GM18867 (cell line): ENCODE data around the gene MITF.

Experiments
- ATAC-seq: cut with Tn5 transposase; IDR thresholded peaks from one replicate; pipeline ENCODE4 v1.9.1; 2021; ENCODE audit warnings: mild to moderate bottlenecking, moderate library complexity; ENCODE audit not compliant: unreplicated experiment

The MITF gene

DNA sequence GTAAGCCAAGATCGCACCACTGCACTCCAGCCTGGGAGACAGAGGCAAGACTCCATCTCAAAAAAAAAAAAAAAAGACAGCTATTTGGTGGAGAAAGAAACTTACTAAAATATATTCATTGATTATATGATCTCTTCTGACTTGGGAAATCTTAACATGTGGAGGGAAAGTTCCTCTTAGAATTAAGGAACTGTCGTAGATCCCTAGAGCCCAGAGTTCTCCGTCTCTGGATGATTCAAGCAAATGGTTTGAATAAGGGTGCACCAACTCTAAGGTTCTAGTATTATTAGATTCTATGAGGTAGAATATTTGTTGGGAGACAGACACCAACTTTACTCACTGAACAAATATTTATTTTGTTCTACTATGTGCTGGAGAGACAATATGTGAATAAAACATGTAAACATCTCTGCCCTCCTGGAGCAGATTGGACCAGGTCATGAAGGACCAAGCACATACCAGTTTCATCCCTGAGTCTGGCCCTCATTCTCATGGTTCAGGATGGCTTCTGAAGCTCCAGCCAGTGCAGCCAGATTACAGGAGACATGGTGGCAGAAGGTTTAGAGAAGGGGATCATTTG lies 129.7 kb downstream of the MITF start:
- no peak for ATAC-seq

DNA sequence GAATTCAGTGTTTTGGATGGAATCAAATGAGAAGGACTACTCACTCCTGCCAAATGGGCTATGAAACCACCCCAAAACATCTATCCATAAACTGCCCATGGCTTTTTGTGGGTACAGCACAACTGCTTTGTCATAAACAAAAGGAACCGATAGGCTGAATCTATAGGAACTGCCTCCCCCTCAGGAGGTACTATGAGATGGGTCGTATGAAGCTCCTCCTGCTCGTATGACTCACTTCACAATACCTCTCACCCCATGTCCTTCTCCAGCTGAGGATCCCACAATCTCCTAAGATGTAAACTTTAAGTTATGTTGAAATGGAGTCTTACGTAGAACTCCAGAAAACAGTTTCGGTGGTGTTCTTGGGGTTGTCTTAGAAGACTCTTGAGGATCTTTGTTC lies 130.4 kb downstream of the MITF start:
- ATAC-seq: no peak

DNA sequence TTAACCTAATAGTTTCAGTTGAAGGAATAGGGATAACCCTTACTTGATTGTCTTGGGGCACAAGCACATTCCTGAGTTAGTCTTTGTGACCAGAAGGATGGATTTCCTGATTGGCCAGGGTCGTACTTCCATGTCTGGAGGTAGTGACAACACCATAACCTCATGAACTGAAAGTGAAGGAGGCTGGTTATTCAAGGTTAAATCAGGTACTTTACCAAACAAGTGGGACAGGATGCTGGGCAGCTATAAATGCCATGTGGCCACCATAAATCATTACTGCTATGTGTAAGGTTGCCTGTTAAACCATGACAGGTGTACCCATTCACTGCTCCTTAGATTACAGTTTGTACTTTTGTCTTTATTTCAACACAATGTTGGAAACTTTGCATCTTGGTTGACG lies 132.0 kb downstream of the MITF start:
- ATAC-seq: no peak

DNA sequence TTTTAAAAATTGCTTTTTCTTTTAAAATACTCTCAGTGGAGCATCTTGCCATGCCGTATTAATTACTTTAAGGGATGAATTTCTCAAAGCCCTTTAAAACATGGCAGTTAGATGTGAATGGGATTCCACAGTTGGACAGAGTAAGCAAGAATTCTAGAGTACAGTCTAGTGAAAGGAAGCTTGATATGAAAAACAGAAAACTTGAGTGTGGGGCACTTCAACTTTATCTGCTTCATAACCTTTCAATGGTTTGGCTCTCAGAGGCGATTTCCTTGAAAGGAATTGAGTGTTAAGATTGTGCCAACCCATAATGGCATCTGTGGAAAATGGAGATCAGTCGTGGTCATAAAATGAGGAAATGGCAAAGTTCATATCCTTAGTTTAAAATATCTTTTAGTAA lies 132.6 kb downstream of the MITF start:
- no peak for ATAC-seq

DNA sequence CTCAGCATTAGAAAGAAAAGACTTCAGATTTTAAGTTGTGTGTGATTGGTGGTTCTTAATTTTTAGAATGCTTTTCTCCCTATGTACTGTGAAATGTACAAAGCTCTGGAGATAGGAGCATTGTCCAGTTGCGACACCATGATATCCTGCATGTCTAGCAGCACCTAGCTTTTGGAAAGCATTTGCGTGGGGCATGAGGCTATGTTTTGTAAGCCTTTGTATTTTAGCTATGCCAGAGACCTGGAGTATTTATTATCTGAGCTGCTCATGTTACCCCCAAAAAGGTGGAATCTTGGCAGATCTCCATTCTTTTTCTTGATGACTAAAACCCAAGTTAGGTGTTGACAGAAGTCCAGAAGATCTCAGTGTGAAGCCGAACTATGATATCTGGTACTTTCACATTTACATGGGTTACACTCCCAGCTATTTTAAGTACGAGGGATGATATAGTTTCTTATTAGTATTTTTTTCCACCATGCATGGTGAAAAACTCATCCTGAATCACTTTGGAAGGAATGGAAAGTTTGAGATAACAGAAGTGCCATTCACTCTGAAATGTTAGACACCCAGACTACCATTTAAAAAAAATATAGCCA lies 133.6 kb downstream of the MITF start:
- no peak for ATAC-seq

DNA sequence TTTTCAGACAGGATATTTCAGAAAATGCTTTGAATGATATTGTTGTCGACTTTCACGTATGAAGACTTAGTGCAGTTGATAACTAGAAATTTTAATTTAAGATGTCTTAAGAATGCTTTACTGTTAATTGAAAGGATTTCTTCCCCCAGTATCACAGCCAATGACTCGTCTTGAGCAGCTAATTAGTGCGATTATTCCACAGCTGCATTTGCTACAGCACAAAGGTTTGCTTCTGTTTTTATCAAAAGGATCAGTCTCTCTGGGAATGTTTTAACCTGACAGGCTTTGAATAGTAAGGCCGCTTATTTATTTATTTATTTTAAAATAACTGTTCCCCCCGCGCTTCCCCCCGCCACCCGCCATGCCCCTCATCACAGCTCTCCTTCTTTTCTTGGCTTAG lies 136.8 kb downstream of the MITF start:
- no peak for ATAC-seq

DNA sequence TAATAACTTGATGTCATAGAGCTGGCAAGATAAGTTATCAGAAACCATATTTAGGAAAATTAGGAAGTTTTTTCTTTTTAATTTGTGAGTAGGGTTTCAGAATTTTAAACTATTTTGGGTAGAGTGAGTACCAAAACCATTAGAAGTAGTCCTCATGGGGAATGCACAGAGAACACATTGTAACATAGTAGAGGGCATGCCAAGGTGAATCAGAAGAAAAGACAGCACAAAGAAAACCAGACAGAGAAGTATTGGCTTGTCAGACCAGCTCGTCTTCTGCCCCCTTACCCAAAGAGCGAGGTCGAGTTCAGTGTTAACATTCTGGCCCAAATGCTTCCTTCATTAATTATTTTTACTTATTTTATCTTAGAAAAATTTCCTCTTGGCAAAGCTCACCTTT lies 139.0 kb downstream of the MITF start:
- no peak for ATAC-seq

DNA sequence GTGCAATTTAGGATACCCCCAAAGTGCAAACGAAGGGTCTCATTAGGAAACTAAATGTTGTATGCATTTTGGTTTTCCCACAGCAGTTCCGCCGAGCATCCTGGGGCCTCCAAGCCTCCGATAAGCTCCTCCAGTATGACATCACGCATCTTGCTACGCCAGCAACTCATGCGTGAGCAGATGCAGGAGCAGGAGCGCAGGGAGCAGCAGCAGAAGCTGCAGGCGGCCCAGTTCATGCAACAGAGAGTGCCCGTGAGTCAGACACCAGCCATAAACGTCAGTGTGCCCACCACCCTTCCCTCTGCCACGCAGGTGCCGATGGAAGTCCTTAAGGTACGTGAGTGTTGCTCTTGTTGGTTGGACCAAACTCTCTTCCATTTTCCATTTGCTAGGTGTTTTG lies 139.8 kb downstream of the MITF start:
- ATAC-seq: no peak

DNA sequence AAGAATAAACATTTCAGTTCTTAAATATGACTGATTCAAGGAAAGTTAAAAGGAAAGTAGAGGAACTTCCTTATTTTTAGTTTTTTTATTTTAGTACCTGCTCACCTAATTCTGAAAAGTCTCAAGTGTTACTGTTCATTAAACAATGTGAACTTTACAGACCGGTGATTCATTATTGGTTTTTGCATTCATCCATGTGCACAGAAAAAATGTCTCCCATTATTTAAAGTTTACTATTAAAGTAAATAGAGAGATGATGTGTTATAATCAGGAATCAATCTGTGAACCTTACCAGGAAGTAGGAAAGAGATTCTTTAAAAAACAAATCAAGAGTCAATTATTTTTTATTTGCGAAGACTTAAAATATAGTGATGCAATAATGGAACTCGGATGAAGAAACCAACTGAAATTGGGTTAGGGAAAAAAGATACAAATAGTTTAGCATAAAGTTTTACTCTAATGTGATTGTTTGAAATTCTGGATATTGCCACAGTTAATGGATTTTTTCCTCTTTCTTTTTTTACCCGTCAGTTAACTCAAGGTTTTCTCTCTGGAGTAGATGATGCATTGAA lies 140.9 kb downstream of the MITF start:
- no peak for ATAC-seq

DNA sequence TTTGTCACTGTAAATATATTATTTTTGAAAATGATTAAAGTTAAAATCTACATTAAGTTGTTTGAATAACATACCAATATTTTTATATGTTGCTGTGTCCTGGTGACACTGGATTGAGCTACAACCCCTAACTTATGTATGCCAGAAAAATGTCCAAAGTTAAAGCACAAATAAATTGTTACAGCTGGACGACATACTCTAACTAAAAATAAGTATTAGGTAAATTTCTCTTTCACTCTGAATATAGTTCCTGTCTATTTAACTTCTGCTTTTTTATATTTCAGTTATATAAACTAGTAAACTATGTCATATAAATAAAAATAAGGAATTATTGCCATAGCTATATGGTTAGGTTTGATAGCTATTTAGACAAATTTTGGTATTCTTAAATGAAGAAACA lies 141.8 kb downstream of the MITF start:
- no peak for ATAC-seq

DNA sequence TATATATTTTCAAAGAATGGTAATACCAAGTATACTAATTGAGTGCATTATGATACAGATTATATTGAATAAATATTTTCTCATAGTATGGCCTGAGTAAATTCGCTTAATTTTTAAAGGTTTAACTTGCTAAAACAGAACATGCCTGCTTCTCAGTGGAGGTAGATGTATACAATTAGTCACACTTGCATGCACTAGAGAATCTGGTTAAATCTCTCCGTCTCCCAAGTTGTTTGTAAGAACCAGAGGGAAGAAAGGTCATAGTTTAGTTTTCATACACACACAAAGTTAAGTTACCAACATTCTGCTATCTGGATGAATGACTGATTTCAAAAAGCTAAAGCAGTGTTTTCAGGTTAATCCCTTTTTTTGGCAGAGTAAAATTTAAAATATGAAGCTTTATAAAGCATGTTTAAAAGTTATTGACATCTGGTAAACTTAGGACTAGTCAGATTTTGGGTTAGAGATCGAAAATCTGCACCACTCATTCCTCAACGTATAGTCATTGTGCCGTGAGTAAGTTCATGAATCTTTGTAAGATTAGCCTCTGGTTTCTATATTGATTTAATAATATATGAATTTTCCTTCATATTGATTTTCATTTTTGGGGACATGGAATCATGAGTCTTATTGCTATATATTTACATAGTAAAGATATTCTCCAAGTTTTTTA lies 142.6 kb downstream of the MITF start:
- no peak for ATAC-seq

DNA sequence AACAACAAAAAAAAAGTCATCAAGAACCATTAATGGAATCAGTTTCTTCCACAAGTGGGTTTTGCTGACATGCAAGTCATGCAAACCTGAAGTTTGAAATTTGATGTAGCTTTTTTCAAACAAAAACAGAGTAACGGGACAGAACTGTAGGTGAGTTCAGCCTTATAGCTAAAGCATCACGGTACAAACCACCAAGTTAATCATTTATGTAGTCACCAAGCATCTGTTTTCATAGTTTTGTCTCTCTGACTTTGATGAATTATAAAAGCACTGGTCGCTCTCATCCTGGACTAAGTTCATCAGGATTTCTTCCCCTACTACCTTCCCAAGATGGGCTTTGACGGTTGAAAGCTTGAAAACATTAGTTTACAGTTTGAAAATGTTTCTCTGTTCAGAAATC lies 143.3 kb downstream of the MITF start:
- ATAC-seq: no peak

DNA sequence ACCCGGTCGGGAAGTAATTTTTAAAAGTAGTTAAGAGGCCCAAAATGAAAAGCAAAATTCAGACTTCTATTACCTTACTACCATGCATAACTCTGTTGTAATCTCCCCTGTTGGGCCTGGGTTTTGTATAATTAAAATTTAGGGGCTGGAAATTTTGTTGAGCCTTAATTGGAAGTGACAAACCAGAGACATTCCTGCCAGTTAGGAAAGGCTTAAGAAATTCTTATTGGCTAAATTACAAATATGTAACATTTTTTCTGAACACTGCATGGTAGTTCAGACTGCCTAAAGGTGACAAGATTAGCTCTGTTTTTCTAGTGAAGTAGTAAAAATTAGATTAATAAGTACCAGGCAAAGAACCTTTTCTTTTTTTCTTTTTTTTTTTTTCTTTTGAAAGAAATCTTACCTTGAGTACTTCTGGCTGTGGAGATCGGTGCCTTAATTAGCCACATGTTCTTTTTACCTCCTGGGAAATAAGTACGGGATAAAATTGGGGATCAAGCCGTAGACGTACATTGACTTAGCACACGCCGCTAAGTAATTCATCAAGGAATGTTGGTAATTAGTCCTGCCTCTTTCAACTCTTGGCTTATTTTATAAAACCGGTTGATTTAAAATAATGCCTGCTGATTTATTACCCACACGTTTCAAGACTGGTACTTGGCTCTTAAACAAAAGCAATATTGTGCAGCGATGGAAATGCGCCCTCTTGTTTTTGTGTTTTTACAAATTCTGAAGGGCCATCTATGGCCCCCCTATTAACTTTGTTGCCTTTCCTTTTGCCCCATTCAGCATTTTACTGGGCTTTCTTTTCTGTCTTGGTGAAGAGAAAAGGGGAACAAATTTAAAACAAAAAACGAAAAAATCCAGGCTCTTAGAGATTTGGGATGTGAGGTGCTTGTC lies 149.0 kb downstream of the MITF start:
- ATAC-seq: no peak

DNA sequence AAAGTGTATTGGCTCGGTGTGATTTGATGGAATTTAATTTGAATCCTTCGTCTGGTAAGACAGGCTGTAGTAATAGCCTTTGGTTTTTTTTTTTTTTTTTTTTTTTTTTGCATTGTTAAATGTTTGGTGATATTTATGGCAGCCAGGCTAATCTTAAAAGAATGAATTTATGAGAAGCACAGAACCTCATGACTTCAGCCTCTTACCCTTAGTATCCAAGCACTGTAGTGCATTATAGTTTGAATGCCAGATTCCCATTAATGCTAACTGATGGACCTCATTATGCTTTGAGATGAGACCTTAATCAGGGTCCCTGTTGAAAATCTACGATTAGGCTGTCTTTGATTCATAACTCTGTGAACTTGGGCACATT lies 149.7 kb downstream of the MITF start:
- ATAC-seq: no peak

DNA sequence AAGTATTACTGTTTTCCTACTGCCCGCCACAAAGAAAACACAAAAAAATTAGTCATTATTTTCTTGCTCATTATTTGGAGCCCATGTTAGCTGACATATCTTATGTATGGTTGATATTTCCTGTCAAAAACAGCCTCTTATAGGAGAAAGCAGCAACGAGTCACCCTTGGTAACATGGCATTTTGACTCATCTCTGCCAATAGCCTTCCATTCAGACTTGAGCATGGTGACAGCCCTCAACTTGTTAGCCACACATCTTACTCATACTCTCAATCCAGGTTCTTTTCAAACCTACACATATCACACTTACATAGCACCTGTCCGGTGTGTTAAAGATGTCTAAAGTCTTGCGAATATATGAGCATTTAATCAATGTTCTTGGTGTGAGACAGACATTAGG lies 150.8 kb downstream of the MITF start:
- no peak for ATAC-seq

DNA sequence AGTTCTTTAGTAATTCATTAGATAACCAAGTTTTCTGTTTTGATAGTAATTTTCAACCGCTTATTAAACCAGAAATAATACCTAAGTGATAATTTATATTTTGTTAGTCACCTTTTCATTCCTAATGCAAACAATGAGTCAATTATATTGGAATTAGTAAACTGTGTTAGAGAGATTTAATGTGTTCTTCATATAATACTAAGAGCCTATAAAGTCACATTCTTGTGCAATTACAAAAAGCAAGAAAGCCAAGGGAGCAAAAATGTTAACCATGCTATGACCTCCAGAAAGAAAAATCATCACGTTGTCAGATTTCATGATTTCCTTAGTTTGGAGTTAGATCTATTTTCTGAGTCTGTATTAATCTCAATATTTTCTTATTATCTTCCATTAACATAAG lies 151.4 kb downstream of the MITF start:
- ATAC-seq: no peak

DNA sequence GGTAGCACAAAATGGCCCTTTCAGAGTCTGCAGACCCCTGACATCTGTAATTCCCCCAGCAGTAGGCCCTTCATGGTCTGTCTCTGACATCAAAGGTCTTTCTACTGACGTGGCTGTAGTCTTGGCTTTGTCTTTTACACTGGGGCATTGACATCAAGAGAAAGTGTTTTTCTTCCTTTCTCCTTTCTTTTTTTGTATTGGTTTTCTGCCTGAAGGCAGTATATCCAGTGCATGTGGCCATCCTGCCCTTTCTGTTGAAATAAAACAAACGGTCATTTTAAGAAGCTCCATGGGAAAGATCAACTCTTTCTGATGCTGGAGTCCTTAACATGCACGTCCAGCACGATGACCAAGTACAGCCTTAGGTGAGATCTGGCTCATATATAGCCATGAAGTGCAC lies 153.4 kb downstream of the MITF start:
- no peak for ATAC-seq

DNA sequence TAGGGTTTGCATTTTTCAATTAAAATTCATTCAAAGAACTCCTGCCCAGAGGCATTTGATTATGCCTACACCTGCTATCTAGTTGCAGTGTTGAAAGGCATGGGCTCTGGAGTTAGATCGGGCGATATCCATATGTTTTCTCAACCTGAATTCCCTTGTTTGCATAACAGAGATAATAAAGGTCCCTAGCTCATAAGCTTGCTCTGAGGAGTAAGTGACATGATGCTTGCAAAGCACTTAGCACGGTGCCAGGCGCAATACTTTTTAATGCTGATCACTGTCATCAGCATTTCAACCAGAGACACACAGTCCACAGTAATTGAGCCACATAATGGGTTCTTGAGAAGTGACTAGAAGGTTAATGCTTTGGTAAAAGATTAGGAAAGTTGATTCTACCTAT lies 154.0 kb downstream of the MITF start:
- no peak for ATAC-seq

DNA sequence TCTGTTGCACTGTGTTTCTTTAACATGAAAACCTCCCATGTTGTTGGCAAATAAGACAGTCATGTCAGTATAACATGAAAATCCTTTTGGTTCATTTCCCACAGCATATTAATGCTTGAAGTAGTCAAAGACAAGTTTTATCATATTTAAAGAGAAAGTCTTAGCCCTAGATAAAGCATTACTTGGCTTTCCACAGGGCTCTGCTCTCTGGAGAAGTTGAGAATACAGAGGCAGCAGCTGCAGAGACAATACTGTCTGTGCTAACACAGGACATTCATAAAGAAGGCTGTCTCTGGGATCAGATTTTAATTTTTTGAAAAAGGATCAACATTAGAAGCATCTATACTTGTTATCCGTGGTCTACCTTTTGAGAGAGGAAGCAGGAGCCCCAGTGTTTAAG lies 156.8 kb downstream of the MITF start:
- ATAC-seq: no peak

DNA sequence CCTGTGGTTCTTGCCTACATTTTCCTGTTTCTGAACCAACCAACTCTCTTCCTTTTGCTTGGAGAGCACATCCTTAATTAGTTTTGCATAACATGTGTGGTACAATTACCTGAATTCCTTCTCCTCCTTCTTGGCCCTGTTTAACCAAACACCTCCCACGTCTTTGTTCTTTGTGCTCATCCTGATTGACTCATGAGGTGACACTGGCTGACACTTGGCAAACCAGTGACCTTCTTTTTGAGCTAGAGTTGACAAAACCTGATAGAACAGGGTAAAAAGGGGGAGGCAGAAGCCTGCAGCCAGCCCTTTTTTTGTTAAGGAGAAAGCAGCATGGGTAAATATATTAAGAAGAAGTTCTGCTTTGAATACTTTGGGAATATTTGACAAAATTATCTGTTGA lies 161.1 kb downstream of the MITF start:
- no peak for ATAC-seq

DNA sequence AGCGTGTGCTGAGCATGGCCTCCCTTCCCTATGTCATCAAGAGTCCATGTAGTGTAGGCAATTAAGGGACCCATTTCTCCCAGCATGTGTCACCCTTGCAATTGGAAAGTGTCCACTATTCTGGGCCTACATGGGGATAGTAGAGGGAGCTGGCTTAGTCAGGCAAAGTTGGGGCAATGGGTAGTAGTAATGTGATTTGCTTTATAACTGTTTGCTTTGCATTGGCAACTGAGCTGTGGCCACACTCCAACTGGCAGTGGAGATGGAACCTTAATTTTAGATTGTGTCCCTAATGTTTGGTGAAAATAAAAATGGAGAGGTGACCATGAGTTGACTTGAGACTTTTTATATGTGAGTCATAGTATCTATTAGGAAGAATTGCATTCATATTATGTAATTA lies 162.5 kb downstream of the MITF start:
- ATAC-seq: no peak

DNA sequence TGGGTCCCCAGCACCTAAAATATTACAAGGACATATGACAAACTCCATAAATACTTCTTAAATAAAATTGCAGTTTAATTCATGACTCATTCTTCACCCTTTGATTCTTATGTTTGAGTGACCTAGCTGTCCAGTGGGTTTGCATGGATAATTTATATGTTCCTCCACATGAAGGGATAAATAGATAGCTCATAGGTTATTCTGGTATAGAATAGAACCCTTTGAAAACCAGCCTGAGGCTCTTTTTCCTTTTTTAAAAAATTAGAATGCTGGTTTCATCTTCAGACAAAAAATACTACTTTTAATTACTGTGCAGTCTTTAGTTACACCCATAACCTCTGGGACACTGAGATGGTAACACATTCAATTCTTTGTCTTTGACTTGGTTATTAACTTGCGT lies 163.1 kb downstream of the MITF start:
- ATAC-seq: no peak
